LoVo (cell line): ENCODE data around the gene LMF1.
"Not testable (repeated sequence)": the region's sequence is repeated elsewhere in the genome, so short reads cannot be mapped to it uniquely, and the experiment has no call there.

Experiments
- DNase-seq: peaks from one replicate; pipeline ENCODE4 v3.0.0-alpha.2; 2016; ENCODE audit warnings: low spot score

The LMF1 gene

DNA sequence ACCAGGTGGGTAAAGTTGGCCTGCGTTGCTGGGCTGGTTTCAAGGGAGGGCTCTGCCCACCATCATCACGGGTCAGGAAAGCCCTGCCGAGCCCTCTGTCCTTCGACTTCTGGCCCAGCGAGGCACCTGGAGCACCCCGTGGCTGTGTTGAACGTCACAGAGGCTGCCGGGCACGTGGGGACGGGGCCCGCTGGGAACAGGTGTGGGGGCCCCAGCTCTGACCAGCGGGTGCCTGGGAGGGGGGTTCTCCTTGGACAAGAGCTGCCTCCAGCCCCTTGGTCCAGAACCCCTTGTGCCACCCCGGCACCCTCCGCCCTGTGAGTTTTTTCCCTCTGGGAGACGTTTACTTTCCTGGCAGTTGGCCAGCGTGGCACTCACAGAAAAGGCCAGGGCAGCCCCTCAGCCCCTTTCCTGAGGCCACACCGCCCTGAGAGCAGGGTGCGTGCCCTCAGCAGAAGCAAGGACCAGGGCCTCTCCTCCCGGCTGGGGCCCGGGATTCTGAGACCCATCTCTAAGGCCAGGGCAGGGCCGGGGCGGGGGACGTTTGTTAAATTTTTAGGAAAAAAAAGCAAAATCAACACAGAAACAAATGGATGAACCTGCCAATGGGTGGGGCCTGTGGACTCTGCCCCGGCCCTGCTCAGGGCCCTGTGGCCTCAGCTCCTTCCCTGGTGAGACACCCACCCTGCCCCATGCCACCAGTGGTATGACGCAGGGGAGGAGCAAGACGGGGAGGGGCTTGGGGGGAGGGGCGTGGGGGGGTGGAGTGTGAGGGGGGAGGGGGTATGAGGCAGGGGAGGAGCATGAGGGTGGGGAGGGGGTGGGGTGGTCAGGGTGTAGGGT lies 139.0 kb downstream of the LMF1 start:
- DNase-seq = no peak

DNA sequence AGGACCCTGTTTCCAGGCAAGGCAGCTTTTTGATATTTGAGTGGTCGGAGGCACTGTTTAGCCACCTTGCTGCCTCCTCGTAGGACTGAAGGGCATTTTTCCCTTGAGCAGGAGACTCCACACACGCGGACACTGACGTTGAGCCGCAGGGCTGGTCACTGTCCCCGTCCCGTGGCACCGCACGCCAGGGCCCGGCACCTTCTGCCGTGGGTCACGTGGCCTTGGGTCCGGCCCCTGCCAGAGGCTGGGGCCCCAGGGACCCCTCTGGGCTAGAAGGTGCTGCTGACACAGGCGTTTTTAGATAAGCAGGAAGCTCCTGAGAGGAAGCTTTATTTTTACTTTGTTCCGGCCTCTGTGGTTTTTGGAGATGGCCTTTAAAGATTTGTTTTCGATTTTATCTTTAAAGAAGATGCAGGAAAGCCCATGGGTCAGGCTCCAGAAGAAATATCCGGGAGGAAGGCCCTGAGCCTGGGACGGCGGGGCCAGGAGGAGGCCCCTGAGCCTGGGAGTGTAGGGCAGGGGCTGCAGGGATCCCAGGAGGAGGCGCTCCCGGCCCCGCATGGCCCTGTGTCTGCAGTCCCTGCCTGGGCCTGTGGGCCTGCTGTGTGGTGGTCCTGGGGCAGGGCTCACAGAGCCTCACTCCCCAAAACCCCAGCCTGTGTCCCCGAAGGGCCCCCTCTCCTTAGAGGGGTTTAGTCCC lies 139.8 kb downstream of the LMF1 start:
- DNase-seq = no peak

DNA sequence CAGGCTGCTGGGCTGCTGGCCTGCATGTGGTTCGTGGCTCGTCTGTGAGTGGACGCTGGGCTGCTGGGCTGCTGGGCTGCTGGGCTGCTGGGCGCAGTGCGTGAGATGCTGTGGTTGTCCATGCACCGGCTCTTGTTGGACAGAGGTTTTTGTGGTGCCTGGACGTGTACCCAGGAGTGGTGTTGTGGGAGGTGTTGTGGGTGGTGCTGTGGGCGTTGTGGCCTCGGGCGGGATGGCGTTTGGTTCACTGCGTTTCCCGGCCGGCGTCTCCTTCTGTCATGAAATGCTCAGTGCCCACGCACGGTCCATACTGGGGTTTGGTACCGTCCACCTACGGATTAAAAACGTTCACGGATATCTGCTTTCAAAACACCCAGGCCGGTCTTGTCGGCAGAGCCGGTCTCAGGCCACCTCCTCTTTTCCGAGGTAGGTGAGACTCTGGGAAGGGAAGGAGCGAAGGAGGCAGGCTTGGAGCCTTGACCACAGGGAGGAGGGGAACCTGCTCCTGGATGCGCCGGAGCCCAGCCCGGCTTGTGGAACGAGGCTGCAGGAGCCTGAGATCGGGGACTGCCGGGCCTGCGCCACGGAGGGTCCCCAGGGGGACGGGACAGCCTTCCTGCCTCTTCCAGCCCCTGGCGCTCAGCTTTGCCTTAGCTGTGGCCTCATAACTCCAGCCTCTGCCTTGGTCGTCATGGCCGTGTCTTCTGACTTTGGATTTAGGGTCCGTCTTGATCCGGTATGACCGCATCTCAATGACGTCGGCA lies 140.5 kb downstream of the LMF1 start:
- no peak for DNase-seq

DNA sequence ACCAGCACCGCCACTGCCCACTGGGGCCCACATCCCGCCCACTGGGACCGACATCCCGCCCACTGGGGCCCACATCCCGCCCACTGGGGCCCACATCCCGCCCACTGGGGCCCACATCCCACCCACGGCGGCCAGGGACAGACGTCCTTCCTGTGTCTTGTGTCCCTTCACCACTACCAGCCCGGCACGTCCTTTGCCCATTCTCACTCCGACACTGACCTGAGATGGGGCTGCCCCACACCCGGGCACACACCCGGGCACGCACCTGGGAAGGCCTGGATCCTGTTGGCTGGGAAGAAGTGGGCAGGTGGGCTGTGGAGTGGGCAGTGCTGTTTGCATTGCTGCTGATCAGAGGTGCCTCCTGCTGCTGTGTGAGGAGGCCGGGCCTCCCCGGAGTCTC lies 141.9 kb downstream of the LMF1 start:
- DNase-seq = no peak

DNA sequence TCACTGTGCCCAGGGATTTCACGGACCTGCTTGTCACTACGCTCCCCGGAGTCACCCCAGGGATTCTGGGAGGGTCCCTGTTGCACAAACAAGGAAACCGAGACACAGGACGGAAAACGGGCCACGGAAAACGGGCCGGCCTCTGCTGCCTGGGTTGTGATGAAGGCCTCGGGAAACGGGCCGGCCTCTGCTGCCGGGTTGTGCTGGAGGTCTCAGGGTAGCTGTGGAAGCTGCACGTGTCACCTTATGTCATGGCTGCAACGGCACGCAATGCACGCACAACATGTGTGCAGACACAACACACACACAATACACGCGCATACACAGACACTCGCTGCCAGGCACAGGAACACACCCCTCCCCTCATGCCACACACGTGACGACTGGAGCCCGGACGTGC lies 143.3 kb downstream of the LMF1 start:
- no peak for DNase-seq

DNA sequence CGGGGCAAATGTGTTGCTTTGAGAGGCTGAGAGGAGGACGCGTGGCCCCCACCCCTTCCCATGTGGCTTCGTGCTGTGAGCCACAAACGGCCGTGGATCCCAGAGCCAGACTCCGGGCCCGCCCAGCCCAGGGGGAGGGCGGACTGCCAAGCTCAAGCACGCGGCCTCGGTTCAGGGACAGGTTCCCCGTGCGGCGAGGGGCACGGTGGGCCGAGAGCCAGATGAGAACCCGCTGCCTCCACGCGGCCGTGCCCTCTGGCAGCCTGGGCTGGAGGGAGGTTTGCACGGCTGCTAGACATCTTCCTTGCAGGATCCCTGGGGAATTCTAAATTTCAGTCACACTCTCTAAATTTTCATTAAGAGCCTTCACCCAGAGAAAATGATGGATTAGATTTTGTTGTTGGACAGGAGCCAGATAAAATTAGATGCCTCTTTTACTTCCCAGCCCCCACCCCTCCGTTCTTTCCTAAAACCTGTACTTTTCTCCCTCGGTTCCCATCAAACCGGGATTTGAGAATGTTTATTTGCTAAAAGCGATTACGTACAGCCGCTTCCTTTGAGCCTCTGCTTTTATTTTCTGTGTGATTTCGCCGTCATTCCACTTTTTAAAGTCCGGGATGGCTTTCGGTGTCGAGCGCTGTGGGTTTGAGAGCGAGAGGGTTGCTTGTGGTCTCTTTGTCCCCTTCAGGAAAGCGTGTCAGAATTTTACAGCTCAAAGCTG lies 145.3 kb downstream of the LMF1 start:
- no peak for DNase-seq

DNA sequence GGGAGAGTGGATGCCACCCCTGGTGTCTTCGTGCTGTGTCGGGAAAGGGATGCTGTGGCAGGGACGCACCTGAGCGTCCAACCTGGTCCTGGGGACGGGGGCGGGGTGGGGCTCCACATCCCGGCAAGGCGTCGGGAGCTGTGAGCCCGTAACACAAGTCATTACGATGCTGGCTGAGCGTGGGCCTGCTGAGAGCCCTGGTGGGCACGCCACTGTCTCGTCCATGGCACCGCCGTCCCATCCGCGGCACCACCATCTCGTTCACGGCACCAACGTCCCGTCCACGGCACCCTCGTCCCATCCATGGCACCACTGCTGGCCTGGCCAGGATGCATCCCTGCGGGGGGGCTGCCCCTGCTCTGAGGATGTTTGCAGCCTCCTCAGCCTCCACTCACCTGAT lies 146.2 kb downstream of the LMF1 start:
- DNase-seq = no peak

DNA sequence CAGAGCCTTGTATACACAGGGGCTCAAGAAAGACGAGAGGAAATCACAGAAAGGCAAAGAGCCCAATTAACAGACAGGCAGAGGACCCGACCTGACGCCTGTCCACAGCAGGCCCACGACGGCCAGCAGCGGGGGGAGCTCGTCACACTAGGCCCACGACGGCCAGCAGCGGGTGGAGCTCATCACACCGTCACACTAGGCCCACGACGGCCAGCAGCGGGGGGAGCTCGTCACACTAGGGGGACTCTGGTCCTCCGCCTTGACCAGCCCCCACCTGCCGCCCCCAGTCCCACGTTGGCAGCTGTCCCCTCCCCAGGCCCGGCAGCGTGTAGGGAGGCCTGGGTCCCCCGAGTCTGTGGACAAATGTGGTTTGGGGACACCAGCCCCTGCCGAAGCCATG lies 146.6 kb downstream of the LMF1 start:
- no peak for DNase-seq

DNA sequence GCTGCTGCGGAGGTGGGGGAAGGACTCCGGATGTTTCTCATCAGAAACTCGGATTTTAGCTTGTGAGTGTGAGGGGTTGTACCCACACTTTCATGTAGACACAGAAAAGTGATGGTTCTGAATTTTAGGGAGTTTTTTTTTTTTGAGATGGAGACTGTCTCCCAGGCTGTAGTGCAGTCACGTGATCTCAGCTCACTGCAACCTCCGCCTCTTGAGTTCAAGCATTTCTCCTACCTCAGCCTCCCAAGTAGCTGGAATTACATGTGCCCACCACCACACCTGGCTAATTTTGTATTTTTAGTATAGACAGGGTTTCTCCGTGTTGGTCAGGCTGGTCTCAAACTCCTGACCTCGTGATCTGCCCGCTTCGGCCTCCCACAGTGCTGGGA lies 147.9 kb downstream of the LMF1 start:
- no peak for DNase-seq

DNA sequence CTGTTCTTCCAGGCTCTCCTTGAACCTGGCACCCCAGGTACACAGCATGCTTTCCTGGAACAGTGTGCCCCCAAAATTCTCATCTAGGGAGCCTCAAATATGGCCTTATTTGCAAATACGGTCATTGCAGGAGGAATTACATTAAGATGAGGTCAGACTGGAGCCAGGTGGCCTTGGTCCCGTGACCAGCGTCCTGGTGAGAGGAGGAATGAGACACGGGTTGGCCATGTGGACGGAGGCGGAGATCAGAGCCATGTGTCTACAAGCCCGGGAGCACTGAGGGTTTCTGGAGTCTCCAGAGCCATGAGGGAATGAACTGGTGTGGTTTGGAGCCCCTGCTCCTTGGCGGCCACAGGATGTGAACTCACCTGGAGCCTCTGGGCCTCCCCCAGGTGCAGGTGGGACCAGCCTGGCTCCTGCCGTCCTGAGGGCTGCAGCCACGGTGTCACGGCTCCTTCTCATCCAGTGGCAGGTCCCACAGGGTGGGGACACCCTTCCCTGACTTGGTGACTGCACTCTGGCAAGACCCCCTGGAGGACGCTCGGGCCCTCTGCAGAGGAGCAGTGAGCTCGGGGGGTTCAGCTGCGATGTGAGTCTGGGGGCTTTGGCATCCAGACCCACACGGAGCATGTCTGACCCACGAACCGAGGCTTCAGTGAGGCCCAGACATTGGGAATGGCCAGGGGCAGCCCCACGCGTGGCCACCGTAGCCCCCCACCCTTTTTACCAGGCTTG lies 148.4 kb downstream of the LMF1 start:
- DNase-seq = no peak

DNA sequence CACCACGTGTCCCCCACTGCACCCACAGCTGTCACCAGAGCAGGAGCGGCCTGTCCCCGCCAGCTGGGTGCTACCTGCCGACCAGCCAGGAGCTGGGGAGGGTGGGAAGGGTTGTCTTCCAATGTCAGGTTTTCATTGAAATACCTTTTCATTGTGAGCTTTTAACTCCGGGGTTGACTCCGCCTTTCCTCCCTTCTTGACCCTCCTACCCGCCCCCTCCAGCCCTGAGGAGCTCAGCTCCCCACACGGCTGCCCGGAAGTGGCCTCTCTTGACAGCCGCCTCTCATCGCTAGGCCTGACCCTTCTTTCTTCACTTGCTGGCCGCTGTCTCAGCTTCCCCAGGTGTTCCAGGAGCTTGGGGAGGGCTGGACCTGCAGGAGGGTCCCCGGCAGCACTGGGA lies 149.0 kb downstream of the LMF1 start:
- DNase-seq = no peak

DNA sequence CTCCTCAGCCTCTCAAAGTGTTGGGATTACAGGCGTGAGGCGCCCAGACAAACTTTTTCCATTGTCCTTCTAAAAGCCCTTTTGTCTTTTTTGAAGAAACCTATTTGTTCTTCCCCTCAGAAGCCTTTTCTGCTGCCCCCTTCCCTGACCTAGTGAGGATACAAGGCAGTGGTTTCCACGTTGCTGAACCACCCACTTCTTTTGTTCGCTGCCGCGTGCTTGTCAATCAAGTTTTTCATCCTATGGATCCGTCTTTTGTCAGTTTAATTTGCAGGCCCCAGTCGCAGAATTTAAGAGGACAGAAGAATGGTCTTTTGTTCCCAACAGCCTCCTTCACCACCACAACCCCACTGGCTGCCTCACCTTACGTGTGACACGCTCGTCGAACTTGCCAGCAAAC lies 150.0 kb downstream of the LMF1 start:
- DNase-seq = no peak

DNA sequence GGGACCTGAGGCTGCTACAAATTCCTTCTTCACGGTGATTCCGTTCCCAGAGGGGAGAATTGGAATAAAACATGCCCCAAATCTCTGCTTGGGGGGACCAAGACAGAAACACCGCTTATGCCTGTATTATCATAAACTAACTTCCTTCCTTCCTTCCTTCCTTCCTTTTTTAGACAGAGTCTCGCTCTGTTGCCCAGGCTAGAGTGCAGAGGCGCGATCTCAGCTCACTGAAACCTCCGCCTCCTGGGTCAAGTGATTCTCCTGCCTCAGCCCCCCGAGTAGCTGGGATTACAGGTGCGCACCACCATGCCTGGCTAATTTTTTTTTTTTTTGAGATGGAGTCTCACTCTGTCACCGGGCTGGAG lies 150.8 kb downstream of the LMF1 start:
- DNase-seq = not testable (repeated sequence)

DNA sequence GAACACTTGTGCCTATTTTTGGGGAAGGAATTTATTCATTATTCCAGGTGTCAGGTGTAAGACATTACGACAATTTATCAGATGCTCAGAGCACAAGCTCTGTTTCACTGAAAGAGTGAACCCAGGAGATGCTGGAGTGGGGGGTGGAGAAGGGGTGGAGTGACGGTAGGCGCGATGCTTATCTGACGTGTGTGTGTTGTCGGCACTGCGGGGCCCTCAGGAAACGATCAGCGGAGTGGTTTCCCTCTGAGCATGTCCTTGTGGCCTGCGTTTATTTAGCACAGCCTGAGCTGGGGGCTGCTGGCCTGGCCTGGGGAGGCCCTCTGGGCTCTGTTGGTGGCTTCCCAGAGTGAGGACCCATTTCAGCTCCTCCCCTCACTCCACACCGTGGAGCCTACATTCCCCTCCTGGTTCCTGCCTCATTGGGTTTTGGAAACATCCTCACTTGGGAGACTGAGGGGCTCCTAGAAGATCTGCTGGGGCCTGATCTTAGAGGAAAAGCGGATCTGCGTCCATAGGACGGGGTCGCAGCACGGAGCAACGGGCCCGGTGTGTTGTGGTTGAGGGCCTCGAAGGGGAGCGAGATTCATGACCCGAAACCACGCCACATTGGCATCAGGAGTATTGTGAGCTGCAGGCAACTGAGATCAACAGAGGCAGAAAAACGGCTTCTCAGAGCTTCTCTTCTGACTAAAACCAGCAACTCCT lies 151.3 kb downstream of the LMF1 start:
- no peak for DNase-seq

DNA sequence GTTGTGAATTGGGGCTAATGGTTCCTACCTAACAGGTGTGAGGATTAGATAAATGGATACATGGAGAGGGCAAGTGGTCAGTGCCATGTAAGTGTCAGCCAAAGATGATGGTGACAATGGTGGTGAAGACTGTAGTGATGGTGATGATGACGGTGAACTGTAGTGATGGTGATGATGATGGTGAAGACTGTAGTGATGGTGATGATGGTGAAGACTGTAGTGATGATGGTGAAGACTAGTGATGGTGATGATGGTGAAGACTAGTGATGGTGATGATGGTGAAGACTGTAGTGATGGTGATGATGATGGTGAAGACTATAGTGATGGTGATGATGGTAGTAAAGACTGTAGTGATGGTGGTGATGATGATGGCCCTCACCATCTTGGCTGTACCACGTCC lies 152.2 kb downstream of the LMF1 start:
- no peak for DNase-seq

DNA sequence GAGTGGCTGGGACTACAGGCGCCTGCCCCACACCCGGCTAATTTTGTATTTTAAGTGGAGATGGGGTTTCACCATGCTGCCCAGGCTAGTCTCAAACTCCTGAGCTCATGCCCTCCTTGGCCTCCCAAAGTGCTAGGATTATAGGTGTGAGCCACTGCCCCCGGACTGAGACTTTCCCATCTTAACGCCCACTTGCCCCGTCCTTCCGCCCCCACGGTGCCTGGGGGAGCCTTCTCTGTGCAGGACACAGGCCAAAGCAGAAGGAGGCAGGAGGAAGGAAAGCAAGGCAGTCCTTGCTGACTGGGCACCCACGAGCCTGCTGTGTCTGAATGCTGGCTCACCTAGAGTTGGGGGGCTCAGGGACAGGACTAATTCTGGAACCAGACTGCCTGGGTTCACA lies 152.7 kb downstream of the LMF1 start:
- no peak for DNase-seq

DNA sequence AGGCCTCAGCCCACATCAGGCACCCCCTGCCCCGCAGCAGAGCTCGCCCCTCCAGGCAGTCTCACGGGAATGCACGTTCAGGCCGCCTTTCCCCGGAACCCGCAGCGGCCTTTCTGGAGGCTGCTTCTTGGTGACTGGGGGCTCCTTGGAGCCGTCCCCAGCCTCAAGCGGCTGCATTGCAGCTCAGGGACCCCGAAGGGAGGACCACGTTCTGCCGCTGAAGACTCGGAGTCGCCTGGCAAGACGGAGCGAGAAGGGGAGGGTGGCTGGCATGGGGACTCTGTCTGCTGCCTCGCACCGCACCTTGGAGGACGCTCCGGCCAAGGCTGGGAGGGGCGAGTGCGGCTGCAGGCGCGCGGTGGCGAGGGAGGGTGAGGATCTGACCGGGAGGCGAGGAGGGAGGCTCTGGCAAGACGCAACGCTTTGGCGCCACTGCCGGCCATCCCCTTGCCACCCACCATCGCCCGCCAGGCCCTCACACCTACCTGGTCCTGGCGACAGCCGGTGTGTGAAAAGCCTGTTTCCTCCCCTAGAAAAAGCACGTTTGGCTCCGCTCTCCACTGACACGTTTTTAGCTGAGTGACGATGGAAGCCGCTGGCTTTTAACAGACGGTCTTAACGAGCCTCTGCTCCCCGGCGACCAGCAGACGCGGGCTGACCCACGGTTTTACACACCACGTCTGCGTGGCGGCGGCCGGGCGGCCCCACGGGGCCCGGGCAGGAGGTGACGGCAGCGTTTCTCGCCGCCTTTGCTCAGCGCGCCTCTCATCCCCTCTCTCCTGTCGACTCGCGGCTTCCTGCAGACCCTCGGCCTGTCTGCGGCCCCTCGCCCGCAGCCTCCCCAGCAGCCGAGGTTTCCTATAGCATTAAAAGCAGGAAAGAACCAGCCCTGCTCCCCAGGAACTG lies 153.5 kb downstream of the LMF1 start:
- no peak for DNase-seq

DNA sequence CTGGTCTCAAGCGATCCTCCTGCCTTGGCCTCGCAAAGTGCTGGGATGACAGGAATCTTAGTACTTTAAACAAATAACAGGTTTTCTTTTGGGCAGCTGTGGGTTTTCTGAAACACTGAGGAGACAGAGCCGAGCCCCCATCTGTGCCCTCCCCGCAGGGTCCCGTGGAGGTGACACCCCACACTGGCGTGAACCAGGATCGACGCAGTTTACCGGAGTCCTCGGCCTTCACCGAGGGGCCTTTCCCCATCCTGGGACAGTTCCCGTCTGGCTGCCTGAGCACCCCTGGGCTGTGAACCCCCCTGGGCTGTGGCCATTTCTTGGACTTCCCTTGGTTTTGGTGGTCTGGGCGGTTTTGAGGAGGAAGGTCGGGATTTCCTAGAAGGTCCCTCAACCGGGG lies 154.9 kb downstream of the LMF1 start:
- DNase-seq = no peak

DNA sequence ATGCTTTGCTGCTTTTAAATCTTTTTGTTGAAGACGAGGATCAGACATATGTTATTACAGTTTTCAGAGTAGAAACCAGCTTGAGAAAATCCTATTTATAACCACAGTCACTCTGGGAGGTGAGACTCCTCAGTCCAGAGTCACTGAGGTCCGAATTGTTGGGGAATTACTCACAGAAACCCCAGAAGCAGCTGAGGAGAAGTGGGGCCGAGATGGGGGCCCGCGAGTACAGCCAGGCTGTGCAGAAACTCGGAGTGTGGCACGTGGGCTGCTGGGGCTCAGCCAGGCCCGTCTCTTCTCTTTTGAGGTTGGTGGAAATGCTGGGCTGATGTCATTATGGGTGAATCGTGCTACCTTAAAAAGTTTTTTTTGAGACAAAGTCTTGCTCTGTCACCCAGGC lies 155.8 kb downstream of the LMF1 start:
- no peak for DNase-seq

DNA sequence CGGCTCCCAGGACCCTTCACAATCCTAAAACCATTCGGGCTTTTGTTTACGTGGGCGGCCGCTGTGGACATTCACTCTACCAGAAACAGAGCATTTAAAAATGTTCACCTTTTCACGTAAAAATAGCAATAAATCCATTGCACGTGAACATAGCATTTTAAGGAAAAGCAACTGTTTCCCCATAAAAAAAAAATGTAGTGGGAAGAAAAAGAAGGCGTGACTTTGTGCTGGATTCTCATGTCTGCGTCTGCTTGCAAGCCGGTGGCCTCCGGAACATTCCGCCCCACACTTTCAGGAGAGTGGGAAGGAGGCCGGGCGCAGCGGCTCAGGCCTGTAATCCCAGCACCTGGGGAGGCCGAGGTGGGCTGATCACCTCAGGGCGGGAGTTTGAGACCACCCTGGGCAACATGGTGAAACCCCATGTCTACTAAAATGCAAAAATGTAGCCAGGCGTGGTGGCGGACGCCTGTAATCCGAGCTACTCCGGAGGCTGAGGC lies 156.8 kb downstream of the LMF1 start:
- no peak for DNase-seq
